Measurements from ENCODE around the gene CKS1B.

Gene CKS1B

GRCh38 chr1:155022927-155023236 is 48.4 kb downstream of the CKS1B start:
- no peak for DNase-seq (ENCODE audit: extremely low read depth, low read depth)
- no peak overlapping the region for H3K4me3 ChIP-seq (replicated peaks; ENCODE audit: low read depth, low read length)

DNA sequence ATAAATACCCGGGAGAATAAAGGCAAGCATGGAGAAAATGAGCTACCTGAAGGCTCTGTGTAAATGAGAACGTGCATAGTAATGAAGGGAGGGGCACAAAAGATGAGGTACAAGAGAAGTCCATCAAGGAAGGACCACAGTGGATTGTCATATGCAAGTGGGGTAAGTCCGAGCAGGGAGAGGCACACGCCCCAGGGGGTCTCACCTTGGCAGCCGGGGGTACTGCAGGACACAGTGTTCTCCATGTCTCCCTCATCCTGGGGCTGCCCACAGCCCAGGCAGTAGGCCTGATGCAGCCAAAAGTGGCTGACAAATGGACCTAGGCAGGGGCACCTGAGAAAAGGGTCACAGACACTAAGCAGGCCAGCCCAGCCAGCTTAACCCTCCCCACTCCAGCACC is 49.1 kb downstream of the CKS1B start:
- TF ChIP-seq, protein P1, sequence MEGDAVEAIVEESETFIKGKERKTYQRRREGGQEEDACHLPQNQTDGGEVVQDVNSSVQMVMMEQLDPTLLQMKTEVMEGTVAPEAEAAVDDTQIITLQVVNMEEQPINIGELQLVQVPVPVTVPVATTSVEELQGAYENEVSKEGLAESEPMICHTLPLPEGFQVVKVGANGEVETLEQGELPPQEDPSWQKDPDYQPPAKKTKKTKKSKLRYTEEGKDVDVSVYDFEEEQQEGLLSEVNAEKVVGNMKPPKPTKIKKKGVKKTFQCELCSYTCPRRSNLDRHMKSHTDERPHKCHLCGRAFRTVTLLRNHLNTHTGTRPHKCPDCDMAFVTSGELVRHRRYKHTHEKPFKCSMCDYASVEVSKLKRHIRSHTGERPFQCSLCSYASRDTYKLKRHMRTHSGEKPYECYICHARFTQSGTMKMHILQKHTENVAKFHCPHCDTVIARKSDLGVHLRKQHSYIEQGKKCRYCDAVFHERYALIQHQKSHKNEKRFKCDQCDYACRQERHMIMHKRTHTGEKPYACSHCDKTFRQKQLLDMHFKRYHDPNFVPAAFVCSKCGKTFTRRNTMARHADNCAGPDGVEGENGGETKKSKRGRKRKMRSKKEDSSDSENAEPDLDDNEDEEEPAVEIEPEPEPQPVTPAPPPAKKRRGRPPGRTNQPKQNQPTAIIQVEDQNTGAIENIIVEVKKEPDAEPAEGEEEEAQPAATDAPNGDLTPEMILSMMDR (IDR thresholded peaks at IDR 0.05; ENCODE audit: low read depth, low read length, missing control alignments): no peak
- no peak for DNase-seq (ENCODE audit: extremely low read depth, low read depth)
- no peak overlapping the region for H3K4me3 ChIP-seq (replicated peaks; ENCODE audit: low read depth, low read length)

More at GRCh38 chr1:155022927-155023236, 48.4 kb downstream of the CKS1B start:
- TF ChIP-seq, protein P1 (IDR thresholded peaks at IDR 0.05; ENCODE audit: low read depth, low read length, missing control alignments): no peak

GRCh38 chr1:155024315-155024714 is 49.8 kb downstream of the CKS1B start:
- TF ChIP-seq, protein P1 (IDR thresholded peaks at IDR 0.05; ENCODE audit: low read depth, low read length, missing control alignments): no peak
- no peak for DNase-seq (ENCODE audit: extremely low read depth, low read depth)

GRCh38 chr1:155026154-155026553 is 51.7 kb downstream of the CKS1B start:
- TF ChIP-seq, protein P1 (IDR thresholded peaks at IDR 0.05; ENCODE audit: low read depth, low read length, missing control alignments): no peak
- no peak overlapping the region for H3K4me3 ChIP-seq (replicated peaks; ENCODE audit: low read depth, low read length)
- no peak for DNase-seq (ENCODE audit: extremely low read depth, low read depth)

More at GRCh38 chr1:155024315-155024714, 49.8 kb downstream of the CKS1B start:
- H3K4me3 ChIP-seq (replicated peaks; ENCODE audit: low read depth, low read length): no peak overlapping the region

DNA sequence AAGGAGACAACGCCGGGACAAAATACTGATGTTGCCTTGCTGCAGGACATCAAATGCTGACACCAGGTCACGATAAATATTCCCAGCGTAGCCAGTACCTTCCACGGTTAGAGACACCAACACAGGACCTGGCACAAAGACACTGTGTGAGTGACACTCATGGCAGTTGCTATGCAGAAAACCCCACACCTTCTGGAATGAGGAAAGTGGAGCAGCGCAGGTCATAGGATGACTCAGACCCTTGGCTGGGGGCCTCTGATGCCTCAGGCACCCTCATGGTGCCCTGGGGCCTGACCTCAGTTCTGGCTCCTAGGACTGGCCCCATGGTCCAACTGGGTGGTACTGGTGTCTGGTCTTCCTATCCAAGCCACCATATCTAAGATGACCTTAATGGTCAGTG is 52.1 kb downstream of the CKS1B start:
- TF ChIP-seq, protein P1 (IDR thresholded peaks at IDR 0.05; ENCODE audit: low read depth, low read length, missing control alignments): no peak
- no peak for DNase-seq (ENCODE audit: extremely low read depth, low read depth)
- H3K4me3 ChIP-seq (replicated peaks; ENCODE audit: low read depth, low read length): no peak overlapping the region

All from HFF-Myc (cell line).